ENCODE results near the gene NCL.

The NCL gene

DNA sequence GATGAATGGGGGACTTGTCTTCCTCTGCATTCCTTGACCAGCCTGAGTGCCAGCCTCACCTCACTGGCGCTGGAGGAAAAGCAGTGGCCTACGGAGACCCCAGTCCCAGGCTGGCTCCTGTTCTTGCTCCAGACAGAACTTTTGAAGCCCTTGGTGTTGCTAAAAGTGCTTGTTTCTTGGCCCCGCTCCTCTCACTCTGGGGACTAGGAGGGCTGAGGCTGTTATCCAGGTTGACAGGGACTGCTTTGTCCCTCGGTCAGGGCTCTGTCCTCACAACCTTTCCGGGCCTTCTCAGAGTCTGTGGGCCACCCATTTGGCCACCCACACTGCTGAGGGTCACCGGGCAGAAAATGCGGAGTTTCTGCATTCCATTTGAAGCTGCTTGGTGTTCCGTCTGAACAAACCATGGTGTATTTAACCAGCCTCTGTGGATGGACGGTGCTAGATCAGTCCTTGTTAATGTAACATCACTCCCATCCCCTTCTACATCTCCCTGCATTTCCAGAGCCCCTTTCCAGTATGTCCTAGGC, 43.2 kb downstream of the NCL start:
- Histone ChIP-seq H3K4me3 (ENCODE audit: low read depth, low read length, poor library complexity, severe bottlenecking) (no peak overlapping the region), H3K9me3 (ENCODE audit: low read length) (no peaks in the 10 kb centered on the region), H2AFZ (ENCODE audit: low read length) (no peak overlapping the region), H3K4me1 (ENCODE audit: insufficient read depth, low read length, severe bottlenecking) (no peaks in the 10 kb centered on the region), H3K27me3 (ENCODE audit: insufficient read depth, low read length) (no peaks in the 10 kb centered on the region), H3K36me3 (ENCODE audit: insufficient read depth, low read length) (no peaks in the 10 kb centered on the region), H3K9ac (ENCODE audit: low read length) (no peak overlapping the region), H3K9me2 (ENCODE audit: low read depth, low read length) (no peaks in the 10 kb centered on the region), H3K27ac (ENCODE audit: low read depth, low read length, poor library complexity, severe bottlenecking) (no peak overlapping the region), H3F3A (ENCODE audit: insufficient read depth, low read length) (no peaks in the 10 kb centered on the region), H4K20me1 (ENCODE audit: insufficient read depth, low read length) (no peaks in the 10 kb centered on the region), H3K79me2 (ENCODE audit: insufficient read depth, low read length) (no peaks in the 10 kb centered on the region), H3K4me2 (ENCODE audit: low read length) (no peak overlapping the region)
- TF ChIP-seq EZH2 (IDR thresholded peaks at IDR 0.05; ENCODE audit: borderline replicate concordance, low read length) (no peak), CTCF (IDR thresholded peaks at IDR 0.05; ENCODE audit: low read length) (no peak)

DNA sequence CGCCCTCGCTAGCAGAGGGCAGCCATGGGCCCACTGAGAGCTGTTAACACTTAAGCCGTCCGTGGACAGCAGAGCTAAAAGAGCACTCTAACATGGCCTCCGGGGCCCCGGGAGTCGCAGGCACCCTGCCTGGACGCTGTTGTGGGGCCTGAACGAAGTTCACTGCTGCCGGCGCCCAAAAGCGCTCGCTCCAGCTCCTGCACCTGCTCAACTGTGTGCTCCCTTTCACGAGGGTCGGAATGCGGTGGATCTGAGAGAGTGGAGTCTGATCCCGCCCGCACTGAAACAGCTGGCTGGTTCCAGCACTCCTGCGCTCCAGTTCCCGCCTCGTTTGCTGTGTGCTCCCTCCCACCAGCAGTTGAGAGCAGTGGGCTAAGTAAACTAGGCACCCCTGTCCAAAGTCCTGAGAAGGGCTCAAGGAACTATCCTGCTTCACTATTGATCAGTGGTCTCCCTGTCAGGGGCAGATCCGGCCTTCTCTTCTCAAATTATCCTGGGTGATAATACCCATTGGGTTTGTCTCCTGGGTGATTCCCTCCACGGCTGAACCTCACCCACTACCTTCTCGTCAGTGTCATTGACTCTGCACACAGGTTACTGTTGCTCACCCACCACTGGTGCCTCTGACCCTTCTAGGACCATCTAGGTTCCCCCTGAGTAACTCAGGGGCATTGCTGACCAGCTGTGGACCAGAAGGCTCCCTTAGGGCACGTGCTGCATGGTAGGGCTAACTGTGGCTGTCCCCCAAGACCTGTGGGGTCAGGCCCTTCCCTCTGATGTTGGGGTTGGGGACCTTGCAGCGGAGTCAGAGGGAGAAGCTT, 45.3 kb downstream of the NCL start:
- Histone ChIP-seq H3K9me3 (ENCODE audit: low read length) (no peaks in the 10 kb centered on the region), H3F3A (ENCODE audit: insufficient read depth, low read length) (no peaks in the 10 kb centered on the region), H3K9ac (ENCODE audit: low read length) (no peak overlapping the region), H3K27ac (ENCODE audit: low read depth, low read length, poor library complexity, severe bottlenecking) (no peak overlapping the region), H3K4me3 (ENCODE audit: low read depth, low read length, poor library complexity, severe bottlenecking) (no peak overlapping the region), H4K20me1 (ENCODE audit: insufficient read depth, low read length) (no peaks in the 10 kb centered on the region), H3K27me3 (ENCODE audit: insufficient read depth, low read length) (no peaks in the 10 kb centered on the region), H3K79me2 (ENCODE audit: insufficient read depth, low read length) (no peaks in the 10 kb centered on the region), H3K4me2 (ENCODE audit: low read length) (no peak overlapping the region), H3K36me3 (ENCODE audit: insufficient read depth, low read length) (no peaks in the 10 kb centered on the region), H3K9me2 (ENCODE audit: low read depth, low read length) (no peaks in the 10 kb centered on the region), H3K4me1 (ENCODE audit: insufficient read depth, low read length, severe bottlenecking) (no peaks in the 10 kb centered on the region), H2AFZ (ENCODE audit: low read length) (no peak overlapping the region)
- TF ChIP-seq CTCF (IDR thresholded peaks at IDR 0.05; ENCODE audit: low read length) (no peak), EZH2 (IDR thresholded peaks at IDR 0.05; ENCODE audit: borderline replicate concordance, low read length) (no peak)

GRCh38 chr2:231415029-231415428, 49.3 kb downstream of the NCL start:
- TF ChIP-seq CTCF (IDR thresholded peaks at IDR 0.05; ENCODE audit: low read length) (no peak), EZH2 (IDR thresholded peaks at IDR 0.05; ENCODE audit: borderline replicate concordance, low read length) (no peak)
- Histone ChIP-seq H2AFZ (ENCODE audit: low read length) (no peak overlapping the region), H3K27ac (ENCODE audit: low read depth, low read length, poor library complexity, severe bottlenecking) (no peak overlapping the region), H3K36me3 (ENCODE audit: insufficient read depth, low read length) (peaks cover 13% of the 10 kb centered on the region; the same call in 1 of the 2 replicates), H3K79me2 (ENCODE audit: insufficient read depth, low read length) (no peaks in the 10 kb centered on the region), H3K4me1 (ENCODE audit: insufficient read depth, low read length, severe bottlenecking) (peaks cover 5% of the 10 kb centered on the region), H3K9ac (ENCODE audit: low read length) (no peak overlapping the region), H3K4me3 (ENCODE audit: low read depth, low read length, poor library complexity, severe bottlenecking) (no peak overlapping the region), H3K27me3 (ENCODE audit: insufficient read depth, low read length) (no peaks in the 10 kb centered on the region; the same call in 1 of the 2 replicates), H4K20me1 (ENCODE audit: insufficient read depth, low read length) (no peaks in the 10 kb centered on the region), H3F3A (ENCODE audit: insufficient read depth, low read length) (no peaks in the 10 kb centered on the region), H3K9me3 (ENCODE audit: low read length) (peaks cover 13% of the 10 kb centered on the region), H3K4me2 (ENCODE audit: low read length) (no peak overlapping the region), H3K9me2 (ENCODE audit: low read depth, low read length) (no peaks in the 10 kb centered on the region)
